B cell (primary cell): ENCODE measurements around the gene FABP2. TPM values are rescaled to one million over a fixed set of nuclear protein-coding genes. Genes with fewer than 3 reads are reported as not detected.

ENCODE experiments used
- ATAC-seq: fragments of 200-7000 bp; cut with Tn5 transposase; one replicate; pipeline ENCODE4 v1.10.0; 2021; ENCODE audit warnings: low read depth, mild to moderate bottlenecking, moderate number of reproducible peaks, moderate library complexity
- CTCF ChIA-PET: fragments of 350-600 bp; sonication (Branson Sonifier 250); formaldehyde crosslinking; loops from one replicate; lab custom pipeline; 2021; ENCODE audit warnings: antibody characterized with exemption, inconsistent platforms; lab: Charles Lee
- POLR2A ChIA-PET: fragments of 350-600 bp; sonication (Branson Sonifier 250); formaldehyde crosslinking; loops from one replicate; lab custom pipeline; 2021; ENCODE audit warnings: antibody characterized with exemption; lab: Charles Lee
- DNase-seq: peaks from one replicate; pipeline ENCODE4 v3.0.0; 2013
- H2AFZ ChIP-seq: 2 replicates; pipeline ENCODE4 v1.6.1; 2012; ENCODE audit warnings: mild to moderate bottlenecking, low read depth, low read length; ENCODE audit not compliant: insufficient read depth, poor library complexity, severe bottlenecking
- H3K27ac ChIP-seq, 2 donors: 1 replicate in 1 of 2; 2 replicates in 1 of 2; pipeline ENCODE4 v1.5.1; 2012 to 2013; ENCODE audit warnings: low read length in 2 of 2, mild to moderate bottlenecking in 2 of 2, moderate library complexity in 1 of 2
- H3K27me3 ChIP-seq, 4 experiments: fragments of 200-600 bp in 1 of 4; sonication (generic) in 1 of 4; replicated peaks in 1 of 4; 1 replicate in 2 of 4; 2 replicates in 2 of 4; pipeline versions ENCODE4 v1.6.1 to v1.7.0; 2013 to 2016; ENCODE audit warnings: low read length in 3 of 4, mild to moderate bottlenecking in 2 of 4, mixed read lengths in 1 of 4, moderate library complexity in 1 of 4; ENCODE audit not compliant: insufficient read depth in 4 of 4, control insufficient read depth in 3 of 4; ENCODE audit errors: control extremely low read depth in 1 of 4
- H3K36me3 ChIP-seq, 2 experiments: replicated peaks in 1 of 2; 1 replicate in 1 of 2; 2 replicates in 1 of 2; pipeline versions ENCODE4 v1.6.1 to v1.7.1; 2013; ENCODE audit warnings: low read length in 1 of 2; ENCODE audit not compliant: insufficient read depth in 2 of 2, control insufficient read depth in 1 of 2; ENCODE audit errors: control extremely low read depth in 1 of 2, extremely low read depth in 1 of 2
- H3K4me1 ChIP-seq, 2 donors: fragments of 200-600 bp in 1 of 2; sonication (generic) in 1 of 2; 1 replicate in 1 of 2; 2 replicates in 1 of 2; pipeline versions ENCODE4 v1.5.1 to v1.6.1; 2013 to 2017; ENCODE audit warnings: low read length in 2 of 2; ENCODE audit not compliant: control insufficient read depth in 2 of 2, insufficient read depth in 2 of 2
- H3K4me2 ChIP-seq: replicated peaks from 2 replicates; pipeline ENCODE3; 2012; ENCODE audit warnings: mild to moderate bottlenecking, low read depth, low read length; ENCODE audit not compliant: poor library complexity, severe bottlenecking
- H3K4me3 ChIP-seq, 5 experiments: fragments of 200-600 bp in 1 of 5; sonication (generic) in 1 of 5; 1 replicate in 3 of 5; 2 replicates in 2 of 5; pipeline versions ENCODE4 v1.5.1 to v1.7.0; 2011 to 2016; ENCODE audit warnings: low read length in 4 of 5, mild to moderate bottlenecking in 4 of 5, low read depth in 2 of 5, control low read depth in 1 of 5, moderate library complexity in 1 of 5; ENCODE audit not compliant: insufficient read depth in 1 of 5; ENCODE audit errors: control extremely low read depth in 1 of 5, extremely low read depth in 1 of 5
- H3K79me2 ChIP-seq: fragments of 200-600 bp; sonication (generic); one replicate; pipeline ENCODE4 v1.6.0; 2016; ENCODE audit warnings: low read length; ENCODE audit not compliant: control insufficient read depth, insufficient read depth
- H3K9ac ChIP-seq: fragments of 200-600 bp; sonication (generic); 2 replicates; pipeline ENCODE4 v1.6.1; 2017; ENCODE audit warnings: mild to moderate bottlenecking, low read length, moderate library complexity
- H3K9me3 ChIP-seq, 3 donors: one replicate each; pipeline versions ENCODE4 v1.6.1 to v1.7.1; 2013; ENCODE audit warnings: low read length in 2 of 3; ENCODE audit not compliant: control insufficient read depth in 2 of 3, insufficient read depth in 1 of 3; ENCODE audit errors: control extremely low read depth in 1 of 3
- H4K20me1 ChIP-seq: 2 replicates; pipeline ENCODE4 v1.6.0; 2012; ENCODE audit warnings: mild to moderate bottlenecking, low read length; ENCODE audit not compliant: insufficient read depth, control insufficient read depth, poor library complexity, severe bottlenecking
- H3K27ac Mint-ChIP-seq: one replicate; pipeline ENCODE4 v1.8.0; 2021; ENCODE audit warnings: mixed read lengths
- H3K27me3 Mint-ChIP-seq: one replicate; pipeline ENCODE4 v1.8.0; 2021; ENCODE audit warnings: mixed read lengths
- H3K4me1 Mint-ChIP-seq: one replicate; pipeline ENCODE4 v1.8.0; 2021; ENCODE audit warnings: mixed read lengths
- H3K4me3 Mint-ChIP-seq: one replicate; pipeline ENCODE4 v1.8.0; 2021; ENCODE audit warnings: mixed read lengths
- H3K9me3 Mint-ChIP-seq: one replicate; pipeline ENCODE4 v1.8.0; 2022; ENCODE audit warnings: mixed read lengths; ENCODE audit not compliant: insufficient read depth
- CTCF ChIP-seq: fragments of 200-600 bp; IDR thresholded peaks from one replicate; pipeline ENCODE4 v1.8.0; 2022; ENCODE audit warnings: antibody characterized with exemption, mild to moderate bottlenecking
- EZH2 ChIP-seq: IDR thresholded peaks from 2 replicates; pipeline ENCODE4 v1.6.1; 2012; ENCODE audit warnings: borderline replicate concordance, low read depth, mild to moderate bottlenecking, moderate library complexity, low read length; ENCODE audit not compliant: insufficient read depth, poor library complexity, severe bottlenecking
- WGBS: methylation state at CpG from one replicate; pipeline ENCODE4 v1.1.5; 2013; ENCODE audit warnings: missing lambda C conversion rate; ENCODE audit not compliant: insufficient coverage; 5-methylcytosine and 5-hydroxymethylcytosine counted together
- intact Hi-C: fragments of 100-400 bp; cut with micrococcal nuclease; formaldehyde crosslinking; loops from one replicate; pipeline ENCODE4 v1.10.0; 2022
- polyA plus RNA-seq: library from polyadenylated mRNA; depleted of rRNA; stranded (reverse); fragments of >200 nt; gene quantifications from 2 replicates; pipeline ENCODE4 v1.2.3, GENCODE V29; 2012
- total RNA-seq, 2 donors: library from RNA; stranded (reverse); fragments of 120-200 nt in 1 of 2; gene quantifications; 1 replicate in 1 of 2; 2 replicates in 1 of 2; pipeline versions ENCODE4 v1.2.3 to v1.2.4, GENCODE V29; 2013 to 2022

FABP2 gene
- total and polyA plus RNA-seq, 2 donors (not counting 1 experiment from before 2014, with no cell fraction given), result not detected

- Histone ChIP-seq H3K36me3 (no peaks in the 10 kb centered on the region), H3K79me2 (no peaks in the 10 kb centered on the region), H3K4me2 (no peak overlapping the region), H3K9ac (no peak overlapping the region), H3K9me3 (no peaks in the 10 kb centered on the region), H4K20me1 (no peaks in the 10 kb centered on the region), H2AFZ (no peak overlapping the region), H3K27me3 (peaks cover 0 to 10% (median 0%) of the 10 kb centered on the region in 4 experiments), H3K4me3 (no peak overlapping the region), H3K4me1 (no peaks in the 10 kb centered on the region), H3K27ac (no peak overlapping the region)
- Mint-ChIP-seq H3K27me3 (peaks cover 19% of the 10 kb centered on the region), H3K4me3 (no peak overlapping the region), H3K27ac (no peak overlapping the region), H3K9me3 (no peaks in the 10 kb centered on the region), H3K4me1 (no peaks in the 10 kb centered on the region)
- intact Hi-C loops, result no loop called here
- TF ChIP-seq EZH2 (no peak), CTCF (no peak)
- ChIA-PET CTCF (no interaction called here), POLR2A (no interaction called here)
- ATAC-seq (no peak), DNase-seq (no peak)
- no CpG with 5 or more reads among the region's 2 CpGs for whole genome bisulfite sequencing
Measured at GRCh38 chr4:119317990-119318389, 3.9 kb downstream of the FABP2 start.

- Histone ChIP-seq H3K4me3 (no peak overlapping the region), H3K9me3 (no peaks in the 10 kb centered on the region), H3K79me2 (no peaks in the 10 kb centered on the region), H3K36me3 (no peaks in the 10 kb centered on the region), H3K4me1 (no peaks in the 10 kb centered on the region), H3K9ac (no peak overlapping the region), H3K27ac (no peak overlapping the region), H4K20me1 (no peaks in the 10 kb centered on the region), H3K4me2 (no peak overlapping the region), H3K27me3 (peaks cover 0 to 6% (median 0%) of the 10 kb centered on the region in 4 experiments), H2AFZ (no peak overlapping the region)
- intact Hi-C loops, result no loop called here
- TF ChIP-seq EZH2 (no peak), CTCF (no peak)
- WGBS, result no CpG with 5 or more reads among the region's 2 CpGs
- Mint-ChIP-seq H3K9me3 (no peaks in the 10 kb centered on the region), H3K4me1 (no peaks in the 10 kb centered on the region), H3K27ac (no peak overlapping the region), H3K27me3 (peaks cover 15% of the 10 kb centered on the region), H3K4me3 (no peak overlapping the region)
- DNase-seq, result no peak
- POLR2A ChIA-PET, result no interaction called here
- ATAC-seq, result no peak
- CTCF ChIA-PET, result interaction anchor here (0.7 to 1.6 kb wide), 7 partner anchors 8 to 742 kb away, joined by 3 to 5 read pairs (median 4); no protein-coding TSS in a partner anchor
Measured at GRCh38 chr4:119315036-119315435, 6.9 kb downstream of the FABP2 start.
